Ovary (tissue), 3 donors: ENCODE results near the gene DTD1.

Experiments
- EP300 ChIP-seq: sonication (generic); formaldehyde crosslinking; IDR thresholded peaks from one replicate; pipeline ENCODE4 v1.6.1; 2017; ENCODE audit warnings: antibody characterized with exemption
- POLR2A ChIP-seq: fragments of 450-650 bp; IDR thresholded peaks from one replicate; pipeline ENCODE4 v1.6.1; 2017; ENCODE audit warnings: antibody characterized with exemption, mild to moderate bottlenecking, moderate library complexity
- TF ChIP-seq, protein P1 (sequence below), 3 donors: fragments of 450-650 bp in 2 of 3; fragments of 200-600 bp in 1 of 3; IDR thresholded peaks; one replicate each; pipeline versions ENCODE4 v1.5.1 to v1.8.0; 2016 to 2022; ENCODE audit warnings: antibody characterized with exemption in 3 of 3, mild to moderate bottlenecking in 1 of 3
- donor health status: DM: no; HTN: no; CAD: no.

DNA sequence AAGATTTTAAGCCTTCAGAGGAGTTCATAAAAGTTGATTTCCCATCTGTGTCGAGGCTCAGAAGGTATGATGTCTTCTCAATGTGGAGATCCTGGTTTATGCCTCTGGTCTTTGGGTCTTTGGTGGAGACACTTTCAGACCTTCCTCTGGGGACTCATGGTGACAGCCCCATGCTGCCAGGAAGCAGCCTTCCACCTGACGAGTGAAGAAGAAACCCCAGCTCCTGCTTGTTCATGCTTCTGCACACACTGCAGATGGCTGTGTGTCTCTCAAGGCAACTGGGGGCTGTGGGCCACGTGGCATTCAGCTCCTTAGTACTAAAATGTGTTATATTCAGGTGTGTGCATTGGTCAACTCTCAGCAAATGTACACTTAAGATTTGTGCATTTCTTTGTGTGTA lies 220.9 kb downstream of the DTD1 start:
- TF ChIP-seq, protein P1, sequence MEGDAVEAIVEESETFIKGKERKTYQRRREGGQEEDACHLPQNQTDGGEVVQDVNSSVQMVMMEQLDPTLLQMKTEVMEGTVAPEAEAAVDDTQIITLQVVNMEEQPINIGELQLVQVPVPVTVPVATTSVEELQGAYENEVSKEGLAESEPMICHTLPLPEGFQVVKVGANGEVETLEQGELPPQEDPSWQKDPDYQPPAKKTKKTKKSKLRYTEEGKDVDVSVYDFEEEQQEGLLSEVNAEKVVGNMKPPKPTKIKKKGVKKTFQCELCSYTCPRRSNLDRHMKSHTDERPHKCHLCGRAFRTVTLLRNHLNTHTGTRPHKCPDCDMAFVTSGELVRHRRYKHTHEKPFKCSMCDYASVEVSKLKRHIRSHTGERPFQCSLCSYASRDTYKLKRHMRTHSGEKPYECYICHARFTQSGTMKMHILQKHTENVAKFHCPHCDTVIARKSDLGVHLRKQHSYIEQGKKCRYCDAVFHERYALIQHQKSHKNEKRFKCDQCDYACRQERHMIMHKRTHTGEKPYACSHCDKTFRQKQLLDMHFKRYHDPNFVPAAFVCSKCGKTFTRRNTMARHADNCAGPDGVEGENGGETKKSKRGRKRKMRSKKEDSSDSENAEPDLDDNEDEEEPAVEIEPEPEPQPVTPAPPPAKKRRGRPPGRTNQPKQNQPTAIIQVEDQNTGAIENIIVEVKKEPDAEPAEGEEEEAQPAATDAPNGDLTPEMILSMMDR (IDR thresholded peaks at IDR 0.05): no peak
- TF ChIP-seq EP300: no peak
- no peak for TF ChIP-seq POLR2A
